ENCODE measurements around the gene ADAP1. TPM values are rescaled to one million over a fixed set of nuclear protein-coding genes. Genes with fewer than 3 reads are reported as not detected.

ADAP1 gene
- polyA plus RNA-seq, 3 donors = 49.1 to 117 (median 72.2) TPM

- Mint-ChIP-seq H3K27me3 (ENCODE audit: low read depth in 3 of 3) (peaks cover 0 to 2% (median 1%) of the 10 kb centered on the region in 3 donors), H3K27ac (no peak overlapping the region), H3K36me3 (peaks cover 87 to 97% of the 10 kb centered on the region in 2 donors), H3K9me3 (peaks cover 0 to 2% (median 0%) of the 10 kb centered on the region in 7 donors), H3K4me3 (no peak overlapping the region), H3K4me1 (no peaks in the 10 kb centered on the region)
- Histone ChIP-seq H3K79me2 (ENCODE audit: insufficient read depth, low read length) (no peaks in the 10 kb centered on the region), H3K4me3 (replicated peaks in 1 of 3; ENCODE audit: low read depth in 2 of 3, low read length in 3 of 3) (no peak overlapping the region), H3K36me3 (replicated peaks in 1 of 2; ENCODE audit: control insufficient read depth in 1 of 2, insufficient read depth in 2 of 2, low read length in 2 of 2) (peaks cover 70 to 96% of the 10 kb centered on the region in 2 donors), H4K20me1 (ENCODE audit: insufficient read depth, low read length) (no peaks in the 10 kb centered on the region), H3K27ac (ENCODE audit: low read depth in 1 of 2, low read length in 2 of 2) (no peak overlapping the region), H3K9ac (ENCODE audit: insufficient read depth, low read length, poor library complexity, severe bottlenecking) (no peak overlapping the region), H3K4me2 (replicated peaks; ENCODE audit: extremely low read depth, low read length, poor library complexity, severe bottlenecking) (no peak overlapping the region), H2AFZ (ENCODE audit: insufficient read depth, low read depth, low read length, poor library complexity, severe bottlenecking) (no peak overlapping the region), H3K4me1 (ENCODE audit: control insufficient read depth in 1 of 2, insufficient read depth in 2 of 2, low read length in 2 of 2) (no peaks in the 10 kb centered on the region), H3K27me3 (ENCODE audit: control insufficient read depth in 2 of 2, insufficient read depth in 2 of 2, low read length in 2 of 2) (no peaks in the 10 kb centered on the region), H3K9me3 (replicated peaks in 1 of 2; ENCODE audit: control insufficient read depth in 1 of 2, insufficient read depth in 1 of 2, low read length in 2 of 2) (no peaks in the 10 kb centered on the region)
- intact Hi-C loops (cut with micrococcal nuclease) = no loop called here
- TF ChIP-seq, protein P1, sequence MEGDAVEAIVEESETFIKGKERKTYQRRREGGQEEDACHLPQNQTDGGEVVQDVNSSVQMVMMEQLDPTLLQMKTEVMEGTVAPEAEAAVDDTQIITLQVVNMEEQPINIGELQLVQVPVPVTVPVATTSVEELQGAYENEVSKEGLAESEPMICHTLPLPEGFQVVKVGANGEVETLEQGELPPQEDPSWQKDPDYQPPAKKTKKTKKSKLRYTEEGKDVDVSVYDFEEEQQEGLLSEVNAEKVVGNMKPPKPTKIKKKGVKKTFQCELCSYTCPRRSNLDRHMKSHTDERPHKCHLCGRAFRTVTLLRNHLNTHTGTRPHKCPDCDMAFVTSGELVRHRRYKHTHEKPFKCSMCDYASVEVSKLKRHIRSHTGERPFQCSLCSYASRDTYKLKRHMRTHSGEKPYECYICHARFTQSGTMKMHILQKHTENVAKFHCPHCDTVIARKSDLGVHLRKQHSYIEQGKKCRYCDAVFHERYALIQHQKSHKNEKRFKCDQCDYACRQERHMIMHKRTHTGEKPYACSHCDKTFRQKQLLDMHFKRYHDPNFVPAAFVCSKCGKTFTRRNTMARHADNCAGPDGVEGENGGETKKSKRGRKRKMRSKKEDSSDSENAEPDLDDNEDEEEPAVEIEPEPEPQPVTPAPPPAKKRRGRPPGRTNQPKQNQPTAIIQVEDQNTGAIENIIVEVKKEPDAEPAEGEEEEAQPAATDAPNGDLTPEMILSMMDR (IDR thresholded peaks at IDR 0.05) = no peak
- 82% methylated on average over 7 of the region's 16 CpGs for WGBS (ENCODE audit: insufficient coverage)
- no peak for DNase-seq
These were observed 91.4 kb downstream of the ADAP1 start for GRCh38 chr7:863106-863505.

- Mint-ChIP-seq H3K4me1 (no peaks in the 10 kb centered on the region), H3K27ac (peak overlapping the region in 1 of 7 donors; percentile 13), H3K36me3 (peaks cover 83 to 95% of the 10 kb centered on the region in 2 donors), H3K9me3 (peaks cover 0 to 2% (median 0%) of the 10 kb centered on the region in 7 donors), H3K27me3 (ENCODE audit: low read depth in 3 of 3) (peaks cover 0 to 2% (median 1%) of the 10 kb centered on the region in 3 donors), H3K4me3 (no peak overlapping the region)
- no peaks in the 10 kb centered on the region for H3K79me2 ChIP-seq (ENCODE audit: insufficient read depth, low read length)
- no peak overlapping the region for H3K4me3 ChIP-seq (replicated peaks in 1 of 3; ENCODE audit: low read depth in 2 of 3, low read length in 3 of 3)
- H3K36me3 ChIP-seq (replicated peaks in 1 of 2; ENCODE audit: control insufficient read depth in 1 of 2, insufficient read depth in 2 of 2, low read length in 2 of 2) = peaks cover 63 to 96% of the 10 kb centered on the region in 2 donors
- DNase-seq = no peak
- WGBS (ENCODE audit: insufficient coverage) = 100% methylated on average over 5 of the region's 6 CpGs
- H3K27me3 ChIP-seq (ENCODE audit: control insufficient read depth in 2 of 2, insufficient read depth in 2 of 2, low read length in 2 of 2) = no peaks in the 10 kb centered on the region
- no peak overlapping the region for H2AFZ ChIP-seq (ENCODE audit: insufficient read depth, low read depth, low read length, poor library complexity, severe bottlenecking)
- no peak overlapping the region for H3K4me2 ChIP-seq (replicated peaks; ENCODE audit: extremely low read depth, low read length, poor library complexity, severe bottlenecking)
- no peaks in the 10 kb centered on the region for H3K4me1 ChIP-seq (ENCODE audit: control insufficient read depth in 1 of 2, insufficient read depth in 2 of 2, low read length in 2 of 2)
- H4K20me1 ChIP-seq (ENCODE audit: insufficient read depth, low read length) = no peaks in the 10 kb centered on the region
- H3K9ac ChIP-seq (ENCODE audit: insufficient read depth, low read length, poor library complexity, severe bottlenecking) = no peak overlapping the region
- H3K9me3 ChIP-seq (replicated peaks in 1 of 2; ENCODE audit: control insufficient read depth in 1 of 2, insufficient read depth in 1 of 2, low read length in 2 of 2) = no peaks in the 10 kb centered on the region
- intact Hi-C loops (cut with micrococcal nuclease) = no loop called here
- no peak overlapping the region for H3K27ac ChIP-seq (ENCODE audit: low read depth in 1 of 2, low read length in 2 of 2)
- TF ChIP-seq, protein P1 (IDR thresholded peaks at IDR 0.05) = no peak
These were observed 92.3 kb downstream of the ADAP1 start for GRCh38 chr7:862157-862556.
